Thyroid gland (tissue), 4 donors: ENCODE results near the gene KLK15. TPM values are rescaled to one million over a fixed set of nuclear protein-coding genes. Genes with fewer than 3 reads are reported as not detected.

ENCODE experiments used
- DNase-seq, 2 donors: peaks; one replicate each; pipeline ENCODE4 v3.0.0-alpha.2; 2019
- H3K27ac ChIP-seq, 3 donors: fragments of 200-600 bp; sonication (generic); 1 replicate in 2 of 3; 2 replicates in 1 of 3; pipeline ENCODE4 v1.5.1; 2016 to 2019; ENCODE audit warnings: mild to moderate bottlenecking in 1 of 3, moderate library complexity in 1 of 3
- H3K27me3 ChIP-seq: fragments of 200-600 bp; sonication (generic); one replicate; pipeline ENCODE4 v1.5.1; 2019
- H3K36me3 ChIP-seq, 2 donors: fragments of 200-600 bp; sonication (generic); one replicate each; pipeline ENCODE4 v1.5.1; 2016 to 2019
- H3K4me1 ChIP-seq, 2 donors: fragments of 200-600 bp; sonication (generic); one replicate each; pipeline ENCODE4 v1.5.1; 2017 to 2019
- H3K4me3 ChIP-seq, 3 donors: fragments of 200-600 bp; sonication (generic); replicated peaks in 1 of 3; 1 replicate in 2 of 3; 2 replicates in 1 of 3; pipeline ENCODE4 v1.5.1; 2016; ENCODE audit warnings: mild to moderate bottlenecking in 1 of 3
- H3K9me3 ChIP-seq: fragments of 200-600 bp; sonication (generic); one replicate; pipeline ENCODE4 v1.5.1; 2017
- POLR2A ChIP-seq, 2 donors: fragments of 450-650 bp; IDR thresholded peaks; one replicate each; pipeline ENCODE4 v1.6.1; 2017; ENCODE audit warnings: antibody characterized with exemption in 2 of 2, mild to moderate bottlenecking in 2 of 2, moderate library complexity in 1 of 2
- WGBS, 2 donors: methylation state at CpG; one replicate each; pipeline ENCODE4 v1.1.5; 2017; 5-methylcytosine and 5-hydroxymethylcytosine counted together
- intact Hi-C: fragments of 100-400 bp; cut with DNase I; formaldehyde crosslinking; loops from one replicate; pipeline ENCODE4 v1.15.1; 2023
- total RNA-seq, 4 donors: library from RNA; depleted of rRNA; stranded (reverse); fragments of >200 nt; gene quantifications; one replicate each; pipeline ENCODE4 v1.2.3, GENCODE V29; 2016
- TF ChIP-seq, protein P1 (sequence below), 6 experiments: fragments of 200-600 bp in 3 of 6; fragments of 450-650 bp in 3 of 6; sonication (generic) in 3 of 6; IDR thresholded peaks; one replicate each; pipeline ENCODE4 v1.5.1; 2016 to 2019; ENCODE audit warnings: antibody characterized with exemption in 6 of 6, mild to moderate bottlenecking in 2 of 6, inconsistent platforms in 1 of 6, moderate library complexity in 1 of 6

KLK15 gene
- total RNA-seq, 4 donors from 2014 or later: 0.81 to 2.8 (median 1.8) TPM; not detected in 1

DNA sequence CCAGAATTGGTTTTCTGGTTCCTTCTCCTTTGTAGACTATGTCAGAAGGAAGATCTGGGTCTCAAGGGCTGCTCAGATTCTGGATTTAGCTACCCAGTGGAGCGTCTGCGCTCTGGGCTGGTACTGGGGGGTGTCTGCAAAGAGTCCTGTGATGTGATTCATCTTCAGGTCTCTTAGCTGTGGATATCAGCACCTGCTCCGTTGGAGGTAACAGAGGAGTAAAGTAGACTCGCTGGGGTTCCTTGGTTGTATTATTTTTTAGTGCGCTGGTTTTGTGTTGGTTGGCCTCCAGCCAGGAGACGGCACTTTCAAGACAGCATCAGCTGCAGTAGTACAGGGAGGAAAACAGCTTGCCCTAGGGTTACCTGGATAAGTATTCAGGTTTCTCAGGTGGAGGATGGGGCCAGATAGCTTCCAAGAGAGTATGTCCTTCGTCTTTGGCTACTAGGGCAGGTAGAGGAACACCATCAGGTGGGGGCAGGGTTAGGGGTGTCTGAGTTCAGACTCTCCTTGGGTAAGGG, 10.4 kb upstream of the KLK15 start:
- Histone ChIP-seq H3K4me1 (peaks cover 19% of the 10 kb centered on the region in 2 donors), H3K9me3 (no peaks in the 10 kb centered on the region), H3K4me3 (no peak overlapping the region), H3K36me3 (no peaks in the 10 kb centered on the region), H3K27me3 (no peaks in the 10 kb centered on the region), H3K27ac (no peak overlapping the region)
- no peak for TF ChIP-seq POLR2A (IDR thresholded peaks at IDR 0.05)
- TF ChIP-seq, protein P1, sequence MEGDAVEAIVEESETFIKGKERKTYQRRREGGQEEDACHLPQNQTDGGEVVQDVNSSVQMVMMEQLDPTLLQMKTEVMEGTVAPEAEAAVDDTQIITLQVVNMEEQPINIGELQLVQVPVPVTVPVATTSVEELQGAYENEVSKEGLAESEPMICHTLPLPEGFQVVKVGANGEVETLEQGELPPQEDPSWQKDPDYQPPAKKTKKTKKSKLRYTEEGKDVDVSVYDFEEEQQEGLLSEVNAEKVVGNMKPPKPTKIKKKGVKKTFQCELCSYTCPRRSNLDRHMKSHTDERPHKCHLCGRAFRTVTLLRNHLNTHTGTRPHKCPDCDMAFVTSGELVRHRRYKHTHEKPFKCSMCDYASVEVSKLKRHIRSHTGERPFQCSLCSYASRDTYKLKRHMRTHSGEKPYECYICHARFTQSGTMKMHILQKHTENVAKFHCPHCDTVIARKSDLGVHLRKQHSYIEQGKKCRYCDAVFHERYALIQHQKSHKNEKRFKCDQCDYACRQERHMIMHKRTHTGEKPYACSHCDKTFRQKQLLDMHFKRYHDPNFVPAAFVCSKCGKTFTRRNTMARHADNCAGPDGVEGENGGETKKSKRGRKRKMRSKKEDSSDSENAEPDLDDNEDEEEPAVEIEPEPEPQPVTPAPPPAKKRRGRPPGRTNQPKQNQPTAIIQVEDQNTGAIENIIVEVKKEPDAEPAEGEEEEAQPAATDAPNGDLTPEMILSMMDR (IDR thresholded peaks at IDR 0.05): no peak
- DNase-seq: peak; percentile 26 to 52
- WGBS, 2 donors: 65 to 75% methylated on average over 7 of the region's 7 CpGs
- intact Hi-C loops: no loop called here

GRCh38 chr19:50843205-50843604, 9.8 kb upstream of the KLK15 start:
- WGBS, 2 donors: 92 to 96% methylated on average over 2 of the region's 2 CpGs
- intact Hi-C loops: no loop called here
- TF ChIP-seq POLR2A (IDR thresholded peaks at IDR 0.05): no peak
- TF ChIP-seq, protein P1 (IDR thresholded peaks at IDR 0.05): no peak
- no peaks in the 10 kb centered on the region for H3K27me3 ChIP-seq
- DNase-seq: no peak
- H3K9me3 ChIP-seq: no peaks in the 10 kb centered on the region
- no peak overlapping the region for H3K4me3 ChIP-seq
- H3K4me1 ChIP-seq: peaks cover 19% of the 10 kb centered on the region in 2 donors
- H3K36me3 ChIP-seq: no peaks in the 10 kb centered on the region
- H3K27ac ChIP-seq: no peak overlapping the region

DNA sequence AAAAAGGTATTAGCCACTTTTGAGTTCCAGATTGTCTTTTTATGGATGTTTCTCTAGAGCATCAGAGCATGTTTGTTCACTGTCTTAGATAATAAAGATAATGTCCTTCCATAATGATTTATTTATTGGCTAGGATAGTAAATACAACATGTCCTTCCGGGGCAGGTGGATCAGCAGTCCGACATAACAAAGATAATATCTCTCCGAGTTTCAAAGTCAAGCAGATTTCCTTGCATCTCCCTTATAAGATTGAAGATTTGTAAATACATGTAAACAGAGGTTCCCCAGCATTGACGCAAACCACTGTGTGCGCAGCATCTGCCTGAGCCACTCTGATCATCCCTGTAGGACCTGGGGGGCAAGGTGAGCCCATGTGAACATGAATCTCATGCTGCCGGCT, 8.8 kb upstream of the KLK15 start:
- Histone ChIP-seq H3K4me3 (no peak overlapping the region), H3K27ac (peak overlapping the region in 1 of 3 donors; percentile 96), H3K27me3 (no peaks in the 10 kb centered on the region), H3K36me3 (no peaks in the 10 kb centered on the region), H3K9me3 (no peaks in the 10 kb centered on the region), H3K4me1 (peaks cover 19% of the 10 kb centered on the region in 2 donors)
- intact Hi-C loops: no loop called here
- WGBS, 2 donors: 92 to 95% methylated on average over 6 of the region's 6 CpGs
- no peak for DNase-seq
- TF ChIP-seq POLR2A (IDR thresholded peaks at IDR 0.05): no peak
- TF ChIP-seq, protein P1 (IDR thresholded peaks at IDR 0.05): no peak

- DNase-seq: peak; percentile 92 to 93
- intact Hi-C loops: loop anchor here (5.0 kb wide), 1 partner anchor 42 kb away; no protein-coding TSS in a partner anchor
- peak overlapping the region; percentile 64 to 96 (median 73) for H3K27ac ChIP-seq
- WGBS, 2 donors: 42 to 52% methylated on average over 10 of the region's 10 CpGs
- no peak overlapping the region for H3K4me3 ChIP-seq
- H3K36me3 ChIP-seq: no peaks in the 10 kb centered on the region
- no peaks in the 10 kb centered on the region for H3K9me3 ChIP-seq
- peaks cover 30 to 34% of the 10 kb centered on the region in 2 donors for H3K4me1 ChIP-seq
- peak in 1 of 2 donors; percentile 33 for TF ChIP-seq POLR2A (IDR thresholded peaks at IDR 0.05)
- TF ChIP-seq, protein P1 (IDR thresholded peaks at IDR 0.05): no peak
- no peaks in the 10 kb centered on the region for H3K27me3 ChIP-seq
Measured at GRCh38 chr19:50839712-50840655, 6.6 kb upstream of the KLK15 start.

DNA sequence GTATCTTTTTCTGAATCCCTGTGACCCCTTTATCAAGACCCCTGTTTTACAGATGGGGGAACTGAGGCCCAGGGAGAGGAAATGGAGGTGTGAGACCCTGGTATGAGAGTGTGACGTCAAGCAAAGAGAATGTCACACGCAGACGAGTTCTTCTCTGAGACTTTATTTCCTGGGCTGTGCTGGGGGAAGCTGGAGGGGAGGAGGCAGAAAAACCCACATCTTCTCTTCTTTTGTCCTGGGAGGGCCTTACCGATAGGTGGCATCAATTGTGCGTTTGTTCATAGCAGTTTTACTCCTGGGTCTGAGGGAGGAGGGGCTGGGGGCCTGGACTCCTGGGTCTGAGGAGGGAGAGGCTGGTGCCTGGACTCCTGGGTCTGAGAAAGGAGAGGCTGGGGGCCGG, 4.9 kb upstream of the KLK15 start:
- Histone ChIP-seq H3K9me3 (no peaks in the 10 kb centered on the region), H3K36me3 (no peaks in the 10 kb centered on the region), H3K4me3 (no peak overlapping the region), H3K27ac (peak overlapping the region; percentile 55 to 96 (median 73)), H3K27me3 (no peaks in the 10 kb centered on the region), H3K4me1 (peaks cover 33 to 39% of the 10 kb centered on the region in 2 donors)
- no peak for TF ChIP-seq POLR2A (IDR thresholded peaks at IDR 0.05)
- TF ChIP-seq, protein P1 (IDR thresholded peaks at IDR 0.05): peak in 3 of 6 experiments; percentile 20 to 32 (median 31)
- intact Hi-C loops: loop anchor here (5.0 kb wide), 1 partner anchor 44 kb away; no protein-coding TSS in a partner anchor
- DNase-seq: peak in 1 of 2 donors; percentile 28
- 29 to 52% methylated on average over 6 of the region's 6 CpGs for WGBS, 2 donors
